ENCODE results near the gene PLEKHA8.

DNA sequence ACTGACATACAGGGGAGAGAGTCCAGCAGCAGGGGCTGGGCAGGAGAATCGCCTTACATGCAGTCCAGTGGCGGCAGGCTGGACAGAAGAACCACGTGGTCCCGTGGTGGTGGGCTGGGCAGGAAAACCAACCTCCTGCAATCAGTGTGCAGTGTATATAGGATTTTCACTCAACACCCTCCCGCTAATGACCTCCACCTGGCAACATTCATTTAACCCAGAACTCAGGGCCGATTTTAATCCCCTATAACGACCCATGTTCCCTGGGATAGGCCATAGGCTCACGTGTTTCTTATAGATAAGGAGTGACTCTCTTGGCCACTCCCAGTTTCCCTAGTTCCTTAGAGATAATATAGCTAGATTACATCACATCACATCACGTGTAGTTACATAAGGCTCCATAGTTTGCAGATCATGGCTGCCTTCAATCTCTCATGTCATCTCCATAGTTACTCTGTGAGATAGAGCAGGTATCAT lies 125.9 kb downstream of the PLEKHA8 start:
- TF ChIP-seq, protein P1, sequence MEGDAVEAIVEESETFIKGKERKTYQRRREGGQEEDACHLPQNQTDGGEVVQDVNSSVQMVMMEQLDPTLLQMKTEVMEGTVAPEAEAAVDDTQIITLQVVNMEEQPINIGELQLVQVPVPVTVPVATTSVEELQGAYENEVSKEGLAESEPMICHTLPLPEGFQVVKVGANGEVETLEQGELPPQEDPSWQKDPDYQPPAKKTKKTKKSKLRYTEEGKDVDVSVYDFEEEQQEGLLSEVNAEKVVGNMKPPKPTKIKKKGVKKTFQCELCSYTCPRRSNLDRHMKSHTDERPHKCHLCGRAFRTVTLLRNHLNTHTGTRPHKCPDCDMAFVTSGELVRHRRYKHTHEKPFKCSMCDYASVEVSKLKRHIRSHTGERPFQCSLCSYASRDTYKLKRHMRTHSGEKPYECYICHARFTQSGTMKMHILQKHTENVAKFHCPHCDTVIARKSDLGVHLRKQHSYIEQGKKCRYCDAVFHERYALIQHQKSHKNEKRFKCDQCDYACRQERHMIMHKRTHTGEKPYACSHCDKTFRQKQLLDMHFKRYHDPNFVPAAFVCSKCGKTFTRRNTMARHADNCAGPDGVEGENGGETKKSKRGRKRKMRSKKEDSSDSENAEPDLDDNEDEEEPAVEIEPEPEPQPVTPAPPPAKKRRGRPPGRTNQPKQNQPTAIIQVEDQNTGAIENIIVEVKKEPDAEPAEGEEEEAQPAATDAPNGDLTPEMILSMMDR (IDR thresholded peaks at IDR 0.05; ENCODE audit: low read depth, low read length, poor library complexity, severe bottlenecking), result no peak
- no peak for TF ChIP-seq EZH2phosphoT487 (IDR thresholded peaks at IDR 0.05; ENCODE audit: borderline replicate concordance, low read length)

Measured in DOHH2 (cell line).